Ectodermal cell (in vitro differentiated cells): ENCODE results near the gene TP53INP2.

Experiments used
- H3K27ac ChIP-seq: 2 replicates; pipeline ENCODE4 v1.7.0; 2013; ENCODE audit warnings: mild to moderate bottlenecking, low read depth, low read length; ENCODE audit not compliant: insufficient read depth, poor library complexity, severe bottlenecking
- H3K27me3 ChIP-seq: 2 replicates; pipeline ENCODE4 v1.7.0; 2013; ENCODE audit warnings: mild to moderate bottlenecking, low read length; ENCODE audit not compliant: insufficient read depth, control insufficient read depth, poor library complexity, severe bottlenecking
- H3K36me3 ChIP-seq: one replicate; pipeline ENCODE4 v1.7.0; 2013; ENCODE audit warnings: low read length; ENCODE audit not compliant: control insufficient read depth, insufficient read depth
- H3K4me1 ChIP-seq: one replicate; pipeline ENCODE4 v1.7.0; 2013; ENCODE audit warnings: low read length; ENCODE audit not compliant: control insufficient read depth, insufficient read depth
- H3K4me3 ChIP-seq: 2 replicates; pipeline ENCODE4 v1.7.0; 2013; ENCODE audit warnings: low read depth, low read length, control low read depth; ENCODE audit not compliant: insufficient read depth
- H3K9me3 ChIP-seq: 2 replicates; pipeline ENCODE4 v1.7.0; 2013; ENCODE audit warnings: mild to moderate bottlenecking, low read length, moderate library complexity; ENCODE audit not compliant: control insufficient read depth
- WGBS, 2 experiments: methylation state at CpG; one replicate each; pipeline ENCODE4 v1.1.7; 2013; ENCODE audit warnings: missing lambda C conversion rate in 2 of 2; 5-methylcytosine and 5-hydroxymethylcytosine counted together

TP53INP2 gene

DNA sequence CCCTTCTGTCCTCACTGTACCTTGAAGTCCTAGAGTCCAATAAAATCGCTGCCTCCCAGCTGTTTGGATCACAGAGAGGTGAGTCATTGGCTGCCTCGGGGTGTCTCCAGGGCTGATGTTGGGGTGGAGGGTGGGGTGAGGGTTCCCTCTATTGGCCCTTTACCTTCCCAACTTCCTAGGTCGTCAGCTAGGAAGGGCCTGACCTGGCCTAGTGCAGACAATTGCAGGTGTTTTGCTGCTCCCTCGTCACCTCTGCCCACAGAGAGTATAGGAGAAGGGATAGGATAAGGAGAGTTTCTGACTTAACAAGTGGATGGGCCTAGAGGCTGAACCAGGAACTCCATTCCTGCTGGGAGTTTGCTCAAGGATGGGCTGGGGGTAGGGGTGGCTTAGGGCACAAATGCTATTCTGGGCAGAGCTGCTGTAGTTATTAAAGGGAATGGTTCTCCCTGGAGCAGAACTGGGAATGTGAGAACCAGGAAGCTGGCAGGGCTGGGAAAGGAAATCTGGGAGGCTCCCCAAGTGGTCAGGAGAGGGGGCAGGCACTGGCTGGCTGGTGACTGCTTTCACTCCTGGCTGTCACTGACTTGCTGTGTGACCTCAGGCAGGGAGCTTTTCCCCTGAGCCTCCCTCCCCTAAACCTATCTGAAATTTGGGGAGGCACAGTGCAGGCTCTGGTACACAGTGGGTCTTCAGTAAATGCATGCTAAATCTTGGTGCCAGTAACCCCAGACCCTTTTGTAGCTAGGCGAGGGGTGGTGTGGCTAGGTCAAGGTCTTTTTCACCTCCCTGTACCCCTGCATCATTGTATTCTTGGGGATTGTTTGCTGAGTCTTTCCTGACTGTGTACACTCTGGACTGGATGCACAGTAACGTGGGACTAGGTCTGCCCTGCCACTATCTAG, 1.5 kb downstream of the TP53INP2 start:
- Histone ChIP-seq H3K4me3 (no peak overlapping the region), H3K27me3 (peaks cover 66% of the 10 kb centered on the region), H3K27ac (no peak overlapping the region), H3K36me3 (no peaks in the 10 kb centered on the region), H3K9me3 (no peaks in the 10 kb centered on the region), H3K4me1 (peaks cover 12% of the 10 kb centered on the region)
- WGBS, 2 experiments, result 76 to 82% methylated on average over 6 of the region's 6 CpGs

- no peaks in the 10 kb centered on the region for H3K36me3 ChIP-seq
- H3K4me1 ChIP-seq, result peaks cover 12% of the 10 kb centered on the region
- peaks cover 73% of the 10 kb centered on the region for H3K27me3 ChIP-seq
- H3K27ac ChIP-seq, result no peak overlapping the region
- H3K4me3 ChIP-seq, result no peak overlapping the region
- 89 to 93% methylated on average over 1 of the region's 1 CpG for WGBS, 2 experiments
- H3K9me3 ChIP-seq, result no peaks in the 10 kb centered on the region
Measured at GRCh38 chr20:34706302-34706875, 2.2 kb downstream of the TP53INP2 start.

- H3K36me3 ChIP-seq, result no peaks in the 10 kb centered on the region
- no peak overlapping the region for H3K27ac ChIP-seq
- H3K27me3 ChIP-seq, result peaks cover 73% of the 10 kb centered on the region
- WGBS, 2 experiments, result 82% methylated on average over 3 of the region's 3 CpGs
- no peak overlapping the region for H3K4me3 ChIP-seq
- H3K9me3 ChIP-seq, result no peaks in the 10 kb centered on the region
- H3K4me1 ChIP-seq, result peaks cover 12% of the 10 kb centered on the region
Measured at GRCh38 chr20:34706912-34707784, 3.0 kb downstream of the TP53INP2 start.

DNA sequence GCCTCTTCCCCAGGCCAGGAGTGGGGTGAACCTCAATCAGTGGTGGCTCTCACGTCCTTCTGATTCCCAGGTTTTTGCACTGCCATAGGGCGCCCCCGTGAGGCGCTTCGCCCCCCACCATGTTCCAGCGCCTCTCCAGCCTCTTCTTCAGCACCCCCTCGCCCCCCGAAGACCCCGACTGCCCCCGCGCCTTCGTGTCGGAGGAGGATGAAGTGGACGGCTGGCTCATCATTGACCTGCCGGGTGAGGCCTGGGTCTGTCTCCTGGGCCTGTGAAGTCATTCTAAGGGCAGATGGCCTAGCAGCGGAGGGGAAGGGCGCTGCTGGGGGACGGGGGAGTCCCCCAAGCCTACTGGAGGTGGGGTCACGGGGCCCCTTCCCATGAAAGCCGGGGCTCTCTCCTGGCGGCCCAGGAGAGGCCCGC, 4.5 kb downstream of the TP53INP2 start:
- H3K4me1 ChIP-seq, result peaks cover 7% of the 10 kb centered on the region
- H3K4me3 ChIP-seq, result peak overlapping the region; percentile 66
- H3K9me3 ChIP-seq, result no peaks in the 10 kb centered on the region
- WGBS, 2 experiments, result 4 to 5% methylated on average over 22 of the region's 22 CpGs
- no peaks in the 10 kb centered on the region for H3K36me3 ChIP-seq
- H3K27ac ChIP-seq, result no peak overlapping the region
- peaks cover 59% of the 10 kb centered on the region for H3K27me3 ChIP-seq

- Histone ChIP-seq H3K36me3 (no peaks in the 10 kb centered on the region), H3K27me3 (peaks cover 54% of the 10 kb centered on the region), H3K4me3 (peak overlapping the region; percentile 66), H3K27ac (no peak overlapping the region), H3K9me3 (no peaks in the 10 kb centered on the region), H3K4me1 (peaks cover 6% of the 10 kb centered on the region)
- 0 to 1% methylated on average over 63 to 64 of the region's 64 CpGs for WGBS, 2 experiments
Measured at GRCh38 chr20:34709044-34709830, 5.1 kb downstream of the TP53INP2 start.

- no peaks in the 10 kb centered on the region for H3K36me3 ChIP-seq
- H3K4me1 ChIP-seq, result peaks cover 4% of the 10 kb centered on the region
- peak overlapping the region; percentile 66 for H3K4me3 ChIP-seq
- peaks cover 52% of the 10 kb centered on the region for H3K27me3 ChIP-seq
- 3 to 4% methylated on average over 61 of the region's 61 CpGs for WGBS, 2 experiments
- H3K9me3 ChIP-seq, result no peaks in the 10 kb centered on the region
- H3K27ac ChIP-seq, result no peak overlapping the region
Measured at GRCh38 chr20:34709831-34710567, 5.9 kb downstream of the TP53INP2 start.

DNA sequence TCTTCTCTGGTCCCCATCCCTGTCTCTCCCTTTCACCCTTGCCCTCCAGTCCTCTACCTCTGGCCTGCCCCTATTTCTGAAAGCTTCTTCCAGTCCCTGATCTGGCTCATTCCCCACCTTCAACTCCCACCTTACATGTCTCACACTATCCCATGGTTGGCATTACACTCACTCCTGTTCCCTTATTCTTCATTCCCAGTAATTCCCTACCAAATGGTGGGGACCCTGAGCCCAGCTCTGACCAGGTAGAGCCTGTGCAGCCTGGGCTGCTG, 6.4 kb downstream of the TP53INP2 start:
- Histone ChIP-seq H3K4me3 (peak overlapping the region; percentile 66), H3K27me3 (peaks cover 47% of the 10 kb centered on the region), H3K27ac (no peak overlapping the region)

DNA sequence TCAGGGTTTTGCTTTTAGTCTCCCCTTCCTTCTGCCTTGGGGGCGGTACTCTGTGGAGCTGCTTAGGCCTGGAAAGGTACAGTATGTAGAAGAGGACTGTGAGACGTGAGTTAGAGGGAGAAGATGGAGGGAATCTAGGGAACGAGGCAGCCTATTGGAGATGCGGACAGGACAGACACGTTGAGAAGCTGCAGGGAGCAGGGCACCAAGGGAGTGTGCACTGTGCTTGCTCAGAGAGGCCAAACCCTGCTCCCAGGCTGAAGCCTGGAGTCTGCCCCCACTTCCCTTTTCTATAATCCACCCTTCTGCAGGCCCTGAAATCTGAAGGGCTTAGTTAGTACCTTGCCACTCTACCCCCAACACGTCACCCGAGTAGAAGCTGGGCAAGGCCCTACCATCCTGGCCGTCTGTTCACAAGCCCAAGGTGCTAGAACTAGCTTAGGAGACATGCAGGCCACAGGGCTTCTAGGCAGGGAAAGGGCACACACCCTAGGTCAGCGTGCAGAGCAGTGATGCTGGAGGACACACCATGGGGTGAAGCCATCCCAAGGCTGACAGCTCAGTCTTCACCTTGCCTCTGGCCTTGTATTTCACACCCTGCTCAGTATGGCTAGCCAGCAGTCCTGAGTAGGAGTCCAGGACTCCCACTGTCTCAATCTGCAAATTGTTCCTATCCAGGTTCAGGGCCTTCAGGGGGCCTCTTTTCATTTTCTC, 6.9 kb downstream of the TP53INP2 start:
- Histone ChIP-seq H3K4me3 (no peak overlapping the region), H3K27ac (no peak overlapping the region), H3K27me3 (peaks cover 43% of the 10 kb centered on the region), H3K36me3 (no peaks in the 10 kb centered on the region), H3K4me1 (no peaks in the 10 kb centered on the region), H3K9me3 (no peaks in the 10 kb centered on the region)
- 88 to 89% methylated on average over 9 of the region's 9 CpGs for WGBS, 2 experiments

More for the DNA sequence above, 6.4 kb downstream of the TP53INP2 start:
- no peaks in the 10 kb centered on the region for H3K36me3 ChIP-seq
- H3K4me1 ChIP-seq, result no peaks in the 10 kb centered on the region
- no peaks in the 10 kb centered on the region for H3K9me3 ChIP-seq
